ENCODE data around the gene RBM20.

The RBM20 gene

GRCh38 chr10:110774069-110775019 lies 130.2 kb downstream of the RBM20 start:
- no peak overlapping the region for H3K4me3 ChIP-seq (ENCODE audit: low read depth, low read length)
- in situ Hi-C loops (cut with HindIII; ENCODE audit: low sequenced_read_pairs) = no loop called here
- peak; percentile 65 for DNase-seq (ENCODE audit: low read depth, low spot score)
- no peak for TF ChIP-seq CTCF (IDR thresholded peaks at IDR 0.05; ENCODE audit: low read depth, low read length)

- DNase-seq (ENCODE audit: low read depth, low spot score) = no peak
- H3K4me3 ChIP-seq (ENCODE audit: low read depth, low read length) = no peak overlapping the region
- no peak for TF ChIP-seq CTCF (IDR thresholded peaks at IDR 0.05; ENCODE audit: low read depth, low read length)
- in situ Hi-C loops (cut with HindIII; ENCODE audit: low sequenced_read_pairs) = no loop called here
These were observed 130.9 kb downstream of the RBM20 start for GRCh38 chr10:110775020-110775375.

- in situ Hi-C loops (cut with HindIII; ENCODE audit: low sequenced_read_pairs) = no loop called here
- DNase-seq (ENCODE audit: low read depth, low spot score) = no peak
- no peak for TF ChIP-seq CTCF (IDR thresholded peaks at IDR 0.05; ENCODE audit: low read depth, low read length)
- H3K4me3 ChIP-seq (ENCODE audit: low read depth, low read length) = no peak overlapping the region
These were observed 131.3 kb downstream of the RBM20 start for GRCh38 chr10:110775406-110775805.

GRCh38 chr10:110777017-110777416 lies 132.9 kb downstream of the RBM20 start:
- TF ChIP-seq CTCF (IDR thresholded peaks at IDR 0.05; ENCODE audit: low read depth, low read length) = no peak
- DNase-seq (ENCODE audit: low read depth, low spot score) = no peak
- no peak overlapping the region for H3K4me3 ChIP-seq (ENCODE audit: low read depth, low read length)
- in situ Hi-C loops (cut with HindIII; ENCODE audit: low sequenced_read_pairs) = no loop called here

- DNase-seq (ENCODE audit: low read depth, low spot score) = no peak
- no peak for TF ChIP-seq CTCF (IDR thresholded peaks at IDR 0.05; ENCODE audit: low read depth, low read length)
These were observed 133.5 kb downstream of the RBM20 start for GRCh38 chr10:110777661-110778060.

GRCh38 chr10:110778211-110778610 lies 134.1 kb downstream of the RBM20 start:
- no peak overlapping the region for H3K4me3 ChIP-seq (ENCODE audit: low read depth, low read length)
- in situ Hi-C loops (cut with HindIII; ENCODE audit: low sequenced_read_pairs) = no loop called here
- no peak for TF ChIP-seq CTCF (IDR thresholded peaks at IDR 0.05; ENCODE audit: low read depth, low read length)
- DNase-seq (ENCODE audit: low read depth, low spot score) = no peak

More at GRCh38 chr10:110777661-110778060, 133.5 kb downstream of the RBM20 start:
- H3K4me3 ChIP-seq (ENCODE audit: low read depth, low read length) = no peak overlapping the region
- in situ Hi-C loops (cut with HindIII; ENCODE audit: low sequenced_read_pairs) = no loop called here
